Psoas muscle (tissue), 8 donors: ENCODE data around the gene FRMD8. TPM values are rescaled to one million over a fixed set of nuclear protein-coding genes. Genes with fewer than 3 reads are reported as not detected.

Experiments used
- ATAC-seq, 4 donors: fragments of 200-7000 bp; cut with Tn5 transposase; one replicate each; pipeline ENCODE4 v1.9.1; 2020; ENCODE audit warnings: moderate library complexity in 3 of 4, mild to moderate bottlenecking in 2 of 4
- DNase-seq, 2 donors: peaks; one replicate each; pipeline ENCODE4 v3.0.0-alpha.2; 2020
- H3K27ac ChIP-seq: fragments of 200-600 bp; one replicate; pipeline ENCODE4 v1.8.0; 2022
- H3K27me3 ChIP-seq, 3 donors: fragments of 200-600 bp in 1 of 3; one replicate each; pipeline versions ENCODE4 v1.6.1 to v1.8.0; 2013 to 2022; ENCODE audit warnings: low read length in 2 of 3, mild to moderate bottlenecking in 2 of 3, moderate library complexity in 1 of 3; ENCODE audit not compliant: insufficient read depth in 3 of 3
- H3K36me3 ChIP-seq, 2 donors: fragments of 200-600 bp in 1 of 2; one replicate each; pipeline versions ENCODE4 v1.6.1 to v1.8.0; 2013 to 2022; ENCODE audit warnings: low read depth in 1 of 2, mild to moderate bottlenecking in 1 of 2, moderate library complexity in 1 of 2; ENCODE audit not compliant: insufficient read depth in 1 of 2
- H3K4me1 ChIP-seq: fragments of 200-600 bp; one replicate; pipeline ENCODE4 v1.8.0; 2022
- H3K4me3 ChIP-seq: fragments of 200-600 bp; one replicate; pipeline ENCODE4 v1.8.0; 2022; ENCODE audit warnings: mild to moderate bottlenecking
- H3K9me3 ChIP-seq: fragments of 200-600 bp; one replicate; pipeline ENCODE4 v1.8.0; 2022
- CTCF ChIP-seq: fragments of 200-600 bp; IDR thresholded peaks from one replicate; pipeline ENCODE4 v1.8.0; 2022; ENCODE audit warnings: antibody characterized with exemption
- WGBS, 3 donors: extraction: QIAGEN DNeasy Blood & Tissue Kit; methylation state at CpG; one replicate each; pipeline versions ENCODE4 v1.1.6 to v1.1.7; 2013; 5-methylcytosine and 5-hydroxymethylcytosine counted together
- intact Hi-C, 2 donors: fragments of 100-400 bp; cut with DNase I; formaldehyde crosslinking; loops; one replicate each; pipeline versions ENCODE4 v1.11.0 to v1.14.2; 2022
- polyA plus RNA-seq, 3 donors: library from polyadenylated mRNA; stranded (reverse); fragments of 200-250 nt; gene quantifications; one replicate each; pipeline ENCODE4 v1.2.3, GENCODE V29; 2013
- total RNA-seq, 4 donors: library from RNA; stranded (reverse); fragmentation: NEBNext Ultra II Directional in 2 of 4; extraction: Animal tissue kit (Norgen Biotek cat#: 25700) in 2 of 4; gene quantifications; one replicate each; pipeline versions ENCODE4 v1.2.1 to v1.2.4, GENCODE V29; 2021 to 2023
- donor health status: healthy with polysubstance abuse.
- donor health status: DM: no; HTN: no; CAD: no; lungs with moderate emphysema.
- donor health status: Bipolar disorder and iron deficiency.
- donor health status: healthy.
- donor health status: DM: yes; HTN: yes; CAD: no.
- donor health status: DM: no; HTN: no; CAD: no.
- donor health status: DM: no; HTN: no; CAD: no.
- donor health status: DM: yes; HTN: yes; CAD: no.

The FRMD8 gene
- total and polyA plus RNA-seq, 7 donors: 7.4 to 27.7 (median 12.9) TPM

- Histone ChIP-seq H3K27ac (no peak overlapping the region), H3K9me3 (no peaks in the 10 kb centered on the region), H3K27me3 (no peaks in the 10 kb centered on the region), H3K36me3 (peaks cover 0 to 6% of the 10 kb centered on the region in 2 donors), H3K4me3 (no peak overlapping the region), H3K4me1 (peaks cover 31% of the 10 kb centered on the region)
- no peak for ATAC-seq
- 67 to 93% (median 87%) methylated on average over 8 of the region's 8 CpGs for WGBS, 3 donors
- intact Hi-C loops: loop anchor here in 1 of 2 donors (5.0 kb wide), 1 partner anchor 164 kb away; no protein-coding TSS in a partner anchor
- TF ChIP-seq CTCF: no peak
- no peak for DNase-seq
Measured at GRCh38 chr11:65357856-65358356, 28.5 kb upstream of the FRMD8 start.

- no peak overlapping the region for H3K4me3 ChIP-seq
- no peaks in the 10 kb centered on the region for H3K27me3 ChIP-seq
- 82 to 88% (median 82%) methylated on average over 10 of the region's 10 CpGs for WGBS, 3 donors
- no peak for TF ChIP-seq CTCF
- ATAC-seq: no peak
- H3K9me3 ChIP-seq: no peaks in the 10 kb centered on the region
- no peak overlapping the region for H3K27ac ChIP-seq
- H3K4me1 ChIP-seq: peaks cover 15% of the 10 kb centered on the region
- DNase-seq: no peak
- no peaks in the 10 kb centered on the region for H3K36me3 ChIP-seq
- intact Hi-C loops: no loop called here
Measured at GRCh38 chr11:65362320-65362931, 24.0 kb upstream of the FRMD8 start.

GRCh38 chr11:65362966-65363365, 23.5 kb upstream of the FRMD8 start:
- ATAC-seq (no peak), DNase-seq (no peak)
- H3K27me3 ChIP-seq: no peaks in the 10 kb centered on the region
- 89 to 94% (median 90%) methylated on average over 6 of the region's 6 CpGs for WGBS, 3 donors
- intact Hi-C loops: no loop called here
- H3K4me1 ChIP-seq: peaks cover 17% of the 10 kb centered on the region
- no peaks in the 10 kb centered on the region for H3K9me3 ChIP-seq
- H3K27ac ChIP-seq: no peak overlapping the region
- no peaks in the 10 kb centered on the region for H3K36me3 ChIP-seq
- no peak for TF ChIP-seq CTCF
- H3K4me3 ChIP-seq: no peak overlapping the region

GRCh38 chr11:65363770-65364169, 22.7 kb upstream of the FRMD8 start:
- Histone ChIP-seq H3K27ac (no peak overlapping the region), H3K36me3 (no peaks in the 10 kb centered on the region), H3K27me3 (no peaks in the 10 kb centered on the region), H3K4me3 (no peak overlapping the region), H3K9me3 (no peaks in the 10 kb centered on the region), H3K4me1 (peaks cover 17% of the 10 kb centered on the region)
- 66 to 73% (median 73%) methylated on average over 3 of the region's 3 CpGs for WGBS, 3 donors
- no peak for DNase-seq
- TF ChIP-seq CTCF: no peak
- intact Hi-C loops: no loop called here
- no peak for ATAC-seq

GRCh38 chr11:65366340-65366773, 20.1 kb upstream of the FRMD8 start:
- intact Hi-C loops: loop anchor here in 1 of 2 donors (2.0 kb wide), 1 partner anchor 142 kb away; no protein-coding TSS in a partner anchor
- peak overlapping the region; percentile 67 for H3K27ac ChIP-seq
- WGBS, 3 donors: 1 to 5% (median 3%) methylated on average over 4 of the region's 4 CpGs

More at GRCh38 chr11:65366340-65366773, 20.1 kb upstream of the FRMD8 start:
- no peaks in the 10 kb centered on the region for H3K9me3 ChIP-seq
- ATAC-seq (peak; percentile 55 to 70 (median 62)), DNase-seq (no peak)
- TF ChIP-seq CTCF: peak; percentile 77
- no peaks in the 10 kb centered on the region for H3K27me3 ChIP-seq
- peak overlapping the region; percentile 22 for H3K4me3 ChIP-seq
- no peaks in the 10 kb centered on the region for H3K36me3 ChIP-seq
- peaks cover 29% of the 10 kb centered on the region for H3K4me1 ChIP-seq
